Breast epithelium (tissue), 3 donors: Measurements from ENCODE around the gene PDX1.

Experiments
- CTCF ChIP-seq, 3 donors: fragments of 450-650 bp; IDR thresholded peaks; one replicate each; pipeline ENCODE4 v1.5.1; 2016 to 2017; ENCODE audit warnings: antibody characterized with exemption in 3 of 3, mild to moderate bottlenecking in 3 of 3, moderate library complexity in 3 of 3
- POLR2A ChIP-seq: fragments of 450-650 bp; IDR thresholded peaks from one replicate; pipeline ENCODE4 v1.6.1; 2016; ENCODE audit warnings: antibody characterized with exemption, mild to moderate bottlenecking, moderate library complexity
- POLR2AphosphoS5 ChIP-seq, 3 donors: sonication (generic); formaldehyde crosslinking; IDR thresholded peaks; one replicate each; pipeline ENCODE4 v1.6.1; 2017; ENCODE audit warnings: antibody characterized with exemption in 3 of 3

GRCh38 chr13:27928353-27928804, 8.6 kb downstream of the PDX1 start:
- TF ChIP-seq CTCF (IDR thresholded peaks at IDR 0.05) (no peak), POLR2A (no peak), POLR2AphosphoS5 (IDR thresholded peaks at IDR 0.05) (no peak)
